LNCaP clone FGC (cell line): ENCODE data around the gene PLXNA4.

Experiments
- DNase-seq: peaks from one replicate; pipeline ENCODE4 v3.0.0-alpha.2; 2011; ENCODE audit warnings: low read depth
- H3K4me3 ChIP-seq: 2 replicates; pipeline ENCODE4 v1.5.1; 2011; ENCODE audit warnings: mild to moderate bottlenecking, low read depth, low read length, control low read depth
- CTCF ChIP-seq: IDR thresholded peaks from 2 replicates; pipeline ENCODE4 v1.5.1; 2012; ENCODE audit warnings: mild to moderate bottlenecking; ENCODE audit not compliant: control insufficient read depth, insufficient read depth; ENCODE audit errors: extremely low read depth

Gene PLXNA4

GRCh38 chr7:132475037-132475668 is 101.1 kb downstream of the PLXNA4 start:
- H3K4me3 ChIP-seq: no peak overlapping the region
- TF ChIP-seq CTCF: no peak
- DNase-seq: no peak

GRCh38 chr7:132472463-132473120 is 103.7 kb downstream of the PLXNA4 start:
- peak; percentile 21 for DNase-seq
- TF ChIP-seq CTCF: no peak
- no peak overlapping the region for H3K4me3 ChIP-seq

GRCh38 chr7:132471515-132471914 is 104.8 kb downstream of the PLXNA4 start:
- no peak overlapping the region for H3K4me3 ChIP-seq
- no peak for TF ChIP-seq CTCF
- DNase-seq: no peak

GRCh38 chr7:132469681-132470080 is 106.6 kb downstream of the PLXNA4 start:
- no peak for DNase-seq
- TF ChIP-seq CTCF: no peak
- H3K4me3 ChIP-seq: no peak overlapping the region

- no peak for TF ChIP-seq CTCF
- DNase-seq: no peak
- H3K4me3 ChIP-seq: no peak overlapping the region
These were observed 107.0 kb downstream of the PLXNA4 start for GRCh38 chr7:132469264-132469663.

GRCh38 chr7:132466367-132466766 is 109.9 kb downstream of the PLXNA4 start:
- no peak overlapping the region for H3K4me3 ChIP-seq
- no peak for DNase-seq
- no peak for TF ChIP-seq CTCF

GRCh38 chr7:132465516-132465915 is 110.8 kb downstream of the PLXNA4 start:
- no peak for DNase-seq
- H3K4me3 ChIP-seq: no peak overlapping the region
- no peak for TF ChIP-seq CTCF
